GM12878 (cell line): Measurements from ENCODE around the gene IFNLR1. TPM values are rescaled to one million over a fixed set of nuclear protein-coding genes. Genes with fewer than 3 reads are reported as not detected.
A peak's percentile ranks its signal among the peaks of the same experiment; 100 is the strongest.

Experiments used
- BRCA1 ChIP-seq: IDR thresholded peaks from 2 replicates; pipeline ENCODE4 v1.6.1; 2011; ENCODE audit warnings: low read depth, low read length, improper control_type of control experiment
- GATAD2B ChIP-seq: fragments of 450-650 bp; conservative IDR thresholded peaks from 2 replicates; pipeline ENCODE4 v1.6.1; 2017; ENCODE audit warnings: low read depth, mild to moderate bottlenecking, moderate library complexity
- HCFC1 ChIP-seq: fragments of 150-350 bp; IDR thresholded peaks from 2 replicates; pipeline ENCODE4 v1.6.1; 2014; ENCODE audit warnings: low read length
- HDAC6 ChIP-seq: fragments of 200-600 bp; sonication (generic); IDR thresholded peaks from one replicate; pipeline ENCODE4 v1.8.0; 2017; ENCODE audit warnings: antibody characterized with exemption; ENCODE audit not compliant: unreplicated experiment
- IRF4 ChIP-seq: IDR thresholded peaks from 2 replicates; pipeline ENCODE4 v1.6.1; 2011; ENCODE audit warnings: low read depth, low read length
- JUND ChIP-seq: IDR thresholded peaks from 2 replicates; pipeline ENCODE4 v1.6.1; 2012; ENCODE audit warnings: low read depth, mild to moderate bottlenecking, low read length, improper control_type of control experiment, moderate library complexity
- MTA3 ChIP-seq: IDR thresholded peaks from 2 replicates; pipeline ENCODE4 v1.6.1; 2012; ENCODE audit warnings: low read length, inconsistent platforms, borderline replicate concordance
- NFYA ChIP-seq: IDR thresholded peaks from 2 replicates; pipeline ENCODE4 v1.6.1; 2011; ENCODE audit warnings: low read depth, mild to moderate bottlenecking, low read length, improper control_type of control experiment, borderline replicate concordance
- NRF1 ChIP-seq: conservative IDR thresholded peaks from 2 replicates; pipeline ENCODE4 v1.6.1; 2011; ENCODE audit warnings: mild to moderate bottlenecking, low read depth, low read length, improper control_type of control experiment
- PAX5 ChIP-seq: IDR thresholded peaks from 2 replicates; pipeline ENCODE4 v1.6.1; 2011; ENCODE audit warnings: low read depth, low read length, borderline replicate concordance
- RAD21 ChIP-seq: IDR thresholded peaks from 2 replicates; pipeline ENCODE4 v1.6.1; 2011; ENCODE audit warnings: mild to moderate bottlenecking, low read depth, low read length, moderate library complexity; ENCODE audit not compliant: insufficient read depth
- RCOR1 ChIP-seq: conservative IDR thresholded peaks from 2 replicates; pipeline ENCODE4 v1.6.1; 2012; ENCODE audit warnings: low read depth, low read length, improper control_type of control experiment
- SREBF1 ChIP-seq: IDR thresholded peaks from 2 replicates; pipeline ENCODE4 v1.6.1; 2012; ENCODE audit warnings: mild to moderate bottlenecking, low read length
- TCF3 ChIP-seq: IDR thresholded peaks from 2 replicates; pipeline ENCODE4 v1.6.1; 2012; ENCODE audit warnings: low read depth, mild to moderate bottlenecking, low read length, borderline replicate concordance; ENCODE audit not compliant: insufficient read depth
- ZZZ3 ChIP-seq: IDR thresholded peaks from 2 replicates; pipeline ENCODE4 v1.6.1; 2011; ENCODE audit warnings: low read depth; ENCODE audit not compliant: control insufficient read depth, insufficient read length
- polyA plus RNA-seq, 11 experiments: library from polyadenylated mRNA; depleted of rRNA in 4 of 11; unstranded in 6 of 11; stranded (reverse) in 5 of 11; fragments of >200 nt; fragmentation: Nextera tagmentation in 4 of 11; fragmentation: Illumina TruSeq in 1 of 11; extraction: Ambion mirVana in 4 of 11; extraction: Trizol in 1 of 11; gene quantifications; 1 replicate in 1 of 11; 2 replicates in 10 of 11; pipeline versions ENCODE4 v1.2.1 to v1.2.3, GENCODE V29; 2011 to 2016; ENCODE audit warnings: inconsistent platforms in 2 of 11, missing spikeins in 2 of 11, low read depth in 1 of 11
- total RNA-seq, 4 experiments: library from RNA; depleted of rRNA in 3 of 4; stranded (reverse); fragments of >200 nt in 3 of 4; fragmentation: Illumina TruSeq in 1 of 4; extraction: Trizol in 1 of 4; gene quantifications; 2 replicates each; pipeline versions ENCODE4 v1.2.1 to v1.2.3, GENCODE V29; 2013 to 2021
- TF ChIP-seq, protein P1 (sequence below): fragments of 450-650 bp; formaldehyde crosslinking; IDR thresholded peaks from 2 replicates; pipeline ENCODE4 v1.5.0; 2022; ENCODE audit warnings: mild to moderate bottlenecking, missing genetic modification characterization
- TF ChIP-seq, protein P2 (sequence below): IDR thresholded peaks from 2 replicates; pipeline ENCODE4 v1.6.1; 2012; ENCODE audit warnings: low read depth, low read length, improper control_type of control experiment
- TF ChIP-seq, protein P3 (sequence below): IDR thresholded peaks from 2 replicates; pipeline ENCODE4 v1.6.1; 2011; ENCODE audit warnings: borderline replicate concordance, low read depth, mild to moderate bottlenecking, moderate library complexity, mixed read lengths, low read length; ENCODE audit not compliant: insufficient read depth; ENCODE audit errors: extremely low read length
- TF ChIP-seq, protein P4 (sequence below): fragments of 450-650 bp; IDR thresholded peaks from 2 replicates; pipeline ENCODE4 v1.6.1; 2017; ENCODE audit warnings: mild to moderate bottlenecking

Gene IFNLR1
- total and polyA plus RNA-seq, 10 of the 15 experiments (the other 5 are each of a cell fraction or from before 2014, with no cell fraction given), result 0.31 to 5.6 (median 3.9) TPM

DNA sequence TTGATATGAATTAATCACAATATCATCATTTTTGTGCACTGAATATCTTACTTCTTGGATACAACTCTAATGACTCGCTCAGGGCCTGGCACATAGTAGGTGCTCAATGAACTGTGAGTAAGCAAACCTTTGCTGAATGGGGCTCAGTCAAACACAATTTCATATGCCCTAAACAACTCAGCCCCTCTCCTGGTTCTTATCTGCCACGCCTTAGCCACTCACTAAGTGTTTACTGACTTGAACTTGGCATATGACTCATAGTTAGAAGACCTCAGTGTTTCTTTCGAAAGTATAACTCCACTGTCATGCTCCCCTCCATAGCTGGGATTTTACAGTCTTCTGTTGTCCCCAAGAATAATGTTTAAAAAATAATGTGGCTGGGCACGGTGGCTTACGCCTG, 4.8 kb upstream of the IFNLR1 start (continued):
- TF ChIP-seq, protein P1, sequence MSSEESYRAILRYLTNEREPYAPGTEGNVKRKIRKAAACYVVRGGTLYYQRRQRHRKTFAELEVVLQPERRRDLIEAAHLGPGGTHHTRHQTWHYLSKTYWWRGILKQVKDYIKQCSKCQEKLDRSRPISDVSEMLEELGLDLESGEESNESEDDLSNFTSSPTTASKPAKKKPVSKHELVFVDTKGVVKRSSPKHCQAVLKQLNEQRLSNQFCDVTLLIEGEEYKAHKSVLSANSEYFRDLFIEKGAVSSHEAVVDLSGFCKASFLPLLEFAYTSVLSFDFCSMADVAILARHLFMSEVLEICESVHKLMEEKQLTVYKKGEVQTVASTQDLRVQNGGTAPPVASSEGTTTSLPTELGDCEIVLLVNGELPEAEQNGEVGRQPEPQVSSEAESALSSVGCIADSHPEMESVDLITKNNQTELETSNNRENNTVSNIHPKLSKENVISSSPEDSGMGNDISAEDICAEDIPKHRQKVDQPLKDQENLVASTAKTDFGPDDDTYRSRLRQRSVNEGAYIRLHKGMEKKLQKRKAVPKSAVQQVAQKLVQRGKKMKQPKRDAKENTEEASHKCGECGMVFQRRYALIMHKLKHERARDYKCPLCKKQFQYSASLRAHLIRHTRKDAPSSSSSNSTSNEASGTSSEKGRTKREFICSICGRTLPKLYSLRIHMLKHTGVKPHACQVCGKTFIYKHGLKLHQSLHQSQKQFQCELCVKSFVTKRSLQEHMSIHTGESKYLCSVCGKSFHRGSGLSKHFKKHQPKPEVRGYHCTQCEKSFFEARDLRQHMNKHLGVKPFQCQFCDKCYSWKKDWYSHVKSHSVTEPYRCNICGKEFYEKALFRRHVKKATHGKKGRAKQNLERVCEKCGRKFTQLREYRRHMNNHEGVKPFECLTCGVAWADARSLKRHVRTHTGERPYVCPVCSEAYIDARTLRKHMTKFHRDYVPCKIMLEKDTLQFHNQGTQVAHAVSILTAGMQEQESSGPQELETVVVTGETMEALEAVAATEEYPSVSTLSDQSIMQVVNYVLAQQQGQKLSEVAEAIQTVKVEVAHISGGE (CRISPR knock-in tag), result no peak
- TF ChIP-seq, protein P2, sequence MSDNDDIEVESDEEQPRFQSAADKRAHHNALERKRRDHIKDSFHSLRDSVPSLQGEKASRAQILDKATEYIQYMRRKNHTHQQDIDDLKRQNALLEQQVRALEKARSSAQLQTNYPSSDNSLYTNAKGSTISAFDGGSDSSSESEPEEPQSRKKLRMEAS, result no peak
- TF ChIP-seq SREBF1 (no peak), IRF4 (peak; percentile 80; the same call in 1 of the 2 replicates), HDAC6 (no peak), NRF1 (no peak), NFYA (no peak), HCFC1 (no peak), RAD21 (no peak), GATAD2B (no peak), ZZZ3 (no peak), TCF3 (no peak), JUND (no peak), RCOR1 (no peak), PAX5 (no peak), MTA3 (no peak), BRCA1 (no peak)
- TF ChIP-seq, protein P3, sequence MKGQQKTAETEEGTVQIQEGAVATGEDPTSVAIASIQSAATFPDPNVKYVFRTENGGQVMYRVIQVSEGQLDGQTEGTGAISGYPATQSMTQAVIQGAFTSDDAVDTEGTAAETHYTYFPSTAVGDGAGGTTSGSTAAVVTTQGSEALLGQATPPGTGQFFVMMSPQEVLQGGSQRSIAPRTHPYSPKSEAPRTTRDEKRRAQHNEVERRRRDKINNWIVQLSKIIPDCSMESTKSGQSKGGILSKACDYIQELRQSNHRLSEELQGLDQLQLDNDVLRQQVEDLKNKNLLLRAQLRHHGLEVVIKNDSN, result no peak
- TF ChIP-seq, protein P4, sequence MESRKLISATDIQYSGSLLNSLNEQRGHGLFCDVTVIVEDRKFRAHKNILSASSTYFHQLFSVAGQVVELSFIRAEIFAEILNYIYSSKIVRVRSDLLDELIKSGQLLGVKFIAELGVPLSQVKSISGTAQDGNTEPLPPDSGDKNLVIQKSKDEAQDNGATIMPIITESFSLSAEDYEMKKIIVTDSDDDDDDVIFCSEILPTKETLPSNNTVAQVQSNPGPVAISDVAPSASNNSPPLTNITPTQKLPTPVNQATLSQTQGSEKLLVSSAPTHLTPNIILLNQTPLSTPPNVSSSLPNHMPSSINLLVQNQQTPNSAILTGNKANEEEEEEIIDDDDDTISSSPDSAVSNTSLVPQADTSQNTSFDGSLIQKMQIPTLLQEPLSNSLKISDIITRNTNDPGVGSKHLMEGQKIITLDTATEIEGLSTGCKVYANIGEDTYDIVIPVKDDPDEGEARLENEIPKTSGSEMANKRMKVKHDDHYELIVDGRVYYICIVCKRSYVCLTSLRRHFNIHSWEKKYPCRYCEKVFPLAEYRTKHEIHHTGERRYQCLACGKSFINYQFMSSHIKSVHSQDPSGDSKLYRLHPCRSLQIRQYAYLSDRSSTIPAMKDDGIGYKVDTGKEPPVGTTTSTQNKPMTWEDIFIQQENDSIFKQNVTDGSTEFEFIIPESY, result no peak
